Renal pelvis (tissue), 4 donors: ENCODE measurements around the gene KMT5B. TPM values are rescaled to one million over a fixed set of nuclear protein-coding genes. Genes with fewer than 3 reads are reported as not detected.

Source experiments
- DNase-seq: peaks from one replicate; pipeline ENCODE4 v3.0.0-alpha.2; 2013
- polyA plus RNA-seq, 3 donors: library from polyadenylated mRNA; unstranded; fragments of 120-200 nt; gene quantifications; one replicate each; pipeline ENCODE4 v1.2.1, GENCODE V29; 2013; ENCODE audit not compliant: insufficient read length in 3 of 3

Gene KMT5B
- polyA plus RNA-seq, 3 donors, result 66.6 to 79.4 (median 73.7) TPM

GRCh38 chr11:68221406-68221805, 8.3 kb upstream of the KMT5B start:
- DNase-seq, result no peak

GRCh38 chr11:68216171-68216938, 3.3 kb upstream of the KMT5B start:
- DNase-seq, result no peak

- no peak for DNase-seq
Observed at GRCh38 chr11:68215524-68216170, 2.6 kb upstream of the KMT5B start.

GRCh38 chr11:68215087-68215445, 2.0 kb upstream of the KMT5B start:
- DNase-seq, result no peak

- DNase-seq, result no peak
Observed at GRCh38 chr11:68214173-68215086, 1.3 kb upstream of the KMT5B start.

- DNase-seq, result peak; percentile 95
Observed at GRCh38 chr11:68213555-68214172, 568 bp upstream of the KMT5B start.

GRCh38 chr11:68212421-68213134, 518 bp downstream of the KMT5B start:
- DNase-seq, result peak; percentile 66

GRCh38 chr11:68211546-68211945, 1.6 kb downstream of the KMT5B start:
- no peak for DNase-seq

- peak; percentile 64 for DNase-seq
Observed at GRCh38 chr11:68206211-68206610, 6.9 kb downstream of the KMT5B start.

GRCh38 chr11:68204402-68204801, 8.7 kb downstream of the KMT5B start:
- DNase-seq, result no peak

GRCh38 chr11:68202165-68202564, 10.9 kb downstream of the KMT5B start:
- DNase-seq, result no peak

GRCh38 chr11:68201492-68201891, 11.6 kb downstream of the KMT5B start:
- DNase-seq, result no peak

- no peak for DNase-seq
Observed at GRCh38 chr11:68200639-68201038, 12.5 kb downstream of the KMT5B start.

- no peak for DNase-seq
Observed at GRCh38 chr11:68199295-68199987, 13.7 kb downstream of the KMT5B start.

GRCh38 chr11:68196219-68196618, 16.9 kb downstream of the KMT5B start:
- no peak for DNase-seq

GRCh38 chr11:68194675-68195294, 18.3 kb downstream of the KMT5B start:
- DNase-seq, result no peak

GRCh38 chr11:68193018-68193417, 20.1 kb downstream of the KMT5B start:
- DNase-seq, result no peak

GRCh38 chr11:68191661-68192579, 21.2 kb downstream of the KMT5B start:
- DNase-seq, result no peak

GRCh38 chr11:68189888-68190287, 23.2 kb downstream of the KMT5B start:
- no peak for DNase-seq
